Posterior vena cava (tissue), 2 donors: ENCODE measurements around the gene TSPAN17. TPM values are rescaled to one million over a fixed set of nuclear protein-coding genes. Genes with fewer than 3 reads are reported as not detected.
"Not testable (repeated sequence)": the region's sequence is repeated elsewhere in the genome, so short reads cannot be mapped to it uniquely, and the experiment has no call there.

ENCODE experiments used
- DNase-seq: peaks from one replicate; pipeline ENCODE4 v3.0.0-alpha.2; 2020; ENCODE audit warnings: low spot score
- intact Hi-C, 2 donors: fragments of 100-400 bp; cut with DNase I; formaldehyde crosslinking; loops; one replicate each; pipeline versions ENCODE4 v1.14.1 to v1.14.2; 2022 to 2023
- microRNA-seq, 2 donors: library from miRNA; unstranded; fragments of <30 nt; microRNA quantifications; one replicate each; pipeline ENCODE4 v1.2.0, GENCODE V29; 2020 to 2021; ENCODE audit warnings: borderline microRNAs expressed in 2 of 2
- total RNA-seq, 2 donors: library from RNA; stranded (reverse); fragmentation: NEBNext Ultra II Directional; extraction: Animal tissue kit (Norgen Biotek cat#: 25700); gene quantifications; one replicate each; pipeline ENCODE4 v1.2.1, GENCODE V29; 2021
- donor health status: DM: yes; HTN: yes; CAD: no.
- donor health status: DM: yes; HTN: yes; CAD: no.

Gene TSPAN17
- total RNA-seq, 2 donors from 2014 or later, result 15.7 to 18.5 TPM

DNA sequence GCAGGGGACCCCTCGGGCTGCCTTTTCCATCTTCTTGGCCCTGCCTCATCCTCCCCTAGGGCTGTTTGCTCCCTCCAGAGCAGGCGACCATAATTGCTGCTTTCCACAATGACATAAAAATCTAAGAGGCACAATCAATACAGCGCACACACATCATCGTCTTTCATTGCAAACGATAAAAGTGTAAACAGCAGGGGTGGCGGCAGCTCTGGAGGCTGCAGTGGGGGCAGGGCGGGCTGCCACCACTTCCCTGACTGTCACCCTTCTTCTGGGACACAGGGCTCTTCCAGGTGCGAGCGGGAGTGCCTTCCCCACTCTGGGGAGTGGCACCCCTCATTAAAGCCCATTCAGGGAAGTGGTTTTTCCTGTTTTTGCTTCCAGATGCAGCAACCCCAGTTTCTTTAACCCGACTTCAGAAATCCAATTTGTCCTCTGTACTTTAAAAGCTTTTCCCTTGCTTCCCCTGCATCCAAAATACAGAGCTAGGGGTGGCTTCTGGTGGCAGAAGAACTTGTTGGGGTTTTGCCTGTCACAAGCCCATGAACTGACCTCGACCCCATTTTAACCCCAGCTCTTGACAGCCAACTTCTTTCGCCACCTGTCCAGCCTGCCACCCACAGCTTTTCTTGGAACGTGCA is 45.7 kb downstream of the TSPAN17 start:
- no peak for DNase-seq
- intact Hi-C loops, result no loop called here

- DNase-seq, result no peak
- intact Hi-C loops, result no loop called here
Observed at GRCh38 chr5:176693477-176693851, 46.2 kb downstream of the TSPAN17 start.

GRCh38 chr5:176694146-176694545 is 46.9 kb downstream of the TSPAN17 start:
- no peak for DNase-seq
- intact Hi-C loops, result no loop called here

GRCh38 chr5:176694631-176695030 is 47.3 kb downstream of the TSPAN17 start:
- intact Hi-C loops, result no loop called here
- no peak for DNase-seq

DNA sequence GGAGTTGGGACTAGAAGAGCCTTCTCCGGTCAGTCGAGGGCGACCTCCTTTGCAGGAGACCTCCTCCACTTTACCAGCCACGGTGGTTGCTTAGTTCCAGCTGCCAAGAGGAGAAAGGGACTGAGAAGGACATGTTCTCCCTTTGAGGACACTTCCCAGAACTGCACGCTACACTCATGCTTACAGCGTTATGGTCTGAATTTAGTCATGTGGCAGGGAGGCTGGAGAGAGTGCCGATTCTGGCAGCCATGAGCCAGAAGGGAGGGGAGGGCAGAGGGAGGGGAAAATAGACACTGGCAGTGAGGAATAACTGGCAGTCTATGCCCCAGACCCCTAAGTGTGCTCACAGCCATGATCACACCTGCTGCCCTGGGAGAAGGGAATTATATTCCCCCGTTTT is 47.8 kb downstream of the TSPAN17 start:
- no peak for DNase-seq
- intact Hi-C loops, result no loop called here

GRCh38 chr5:176697267-176697933 is 50.1 kb downstream of the TSPAN17 start:
- no peak for DNase-seq
- intact Hi-C loops, result no loop called here

- intact Hi-C loops, result no loop called here
- DNase-seq, result no peak
Observed at GRCh38 chr5:176697934-176698538, 50.8 kb downstream of the TSPAN17 start.

- DNase-seq, intact Hi-C loops: not testable (repeated sequence)
Observed at GRCh38 chr5:176699446-176699845, 52.2 kb downstream of the TSPAN17 start.

GRCh38 chr5:176700239-176700847 is 53.1 kb downstream of the TSPAN17 start:
- intact Hi-C loops, result no loop called here
- no peak for DNase-seq

DNA sequence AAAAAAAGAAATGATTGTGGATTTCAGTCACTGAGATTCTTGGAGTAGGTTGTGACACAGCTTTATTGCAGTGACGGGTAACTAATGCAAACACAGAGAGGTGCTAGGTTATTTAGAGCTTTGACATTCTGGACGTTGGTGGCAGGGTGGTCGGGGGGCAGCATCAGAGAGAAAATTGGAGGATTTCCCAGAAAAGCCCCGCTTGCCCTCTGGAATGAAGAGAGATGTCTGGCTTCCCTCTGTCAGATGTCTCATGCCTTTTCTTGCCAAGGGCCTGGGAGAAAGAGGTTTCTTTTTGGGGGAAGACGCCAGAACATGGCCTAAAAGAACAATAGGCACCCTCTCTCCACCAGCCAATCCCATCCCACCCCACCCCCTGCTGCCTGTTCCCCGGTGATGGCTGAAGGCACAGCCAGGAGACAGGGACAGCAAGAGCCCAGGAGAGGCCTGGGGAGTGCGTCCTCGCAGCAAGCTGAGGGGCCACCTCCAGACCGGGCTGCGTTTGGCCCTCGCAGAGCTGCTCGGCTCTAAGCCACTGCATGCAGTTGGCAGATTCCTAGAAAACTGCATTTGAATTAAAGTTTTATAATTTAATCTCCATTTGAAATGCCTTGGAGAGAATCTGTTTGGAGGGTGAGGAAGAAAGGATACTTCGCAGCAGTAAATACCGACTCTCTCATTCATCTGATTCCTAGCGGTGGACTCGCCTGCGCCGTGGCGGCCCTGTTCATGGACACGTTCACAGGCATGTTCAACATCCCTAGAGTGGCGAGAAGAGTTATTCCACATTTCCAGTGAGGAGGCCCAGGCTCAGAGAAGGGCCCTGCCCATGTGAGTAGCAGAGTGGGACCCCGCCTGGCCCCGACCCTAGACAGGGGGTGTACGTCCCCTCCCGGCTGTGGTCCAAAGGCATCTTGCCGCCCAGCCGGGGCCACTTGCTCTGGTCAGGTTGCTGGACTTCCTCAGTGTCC is 55.7 kb downstream of the TSPAN17 start:
- intact Hi-C loops, result no loop called here
- DNase-seq, result no peak

GRCh38 chr5:176703857-176704256 is 56.6 kb downstream of the TSPAN17 start:
- DNase-seq, result no peak
- intact Hi-C loops, result no loop called here

GRCh38 chr5:176704355-176704754 is 57.1 kb downstream of the TSPAN17 start:
- intact Hi-C loops, result no loop called here
- DNase-seq, result no peak

GRCh38 chr5:176704817-176705216 is 57.5 kb downstream of the TSPAN17 start:
- no peak for DNase-seq
- intact Hi-C loops, result no loop called here

Small RNAs within 50 kb of the gene (microRNA-seq; reads per million reads assigned to microRNA genes)
- 0 reads per million in 2 donors for gene MIR4281

Other genes with a start within 250 kb of the TSPAN17 start
- 100 to 1,000 TPM; 147 to 179 TPM for gene CLTB, start 230.9 kb upstream of the TSPAN17 start, total RNA-seq
- 10 to 100 TPM; 27.3 to 27.7 TPM for gene FAF2, start 199.1 kb upstream of the TSPAN17 start, total RNA-seq
- gene RNF44, start 110.1 kb upstream of the TSPAN17 start, total RNA-seq, result 10 to 100 TPM; 16.2 to 16.6 TPM
- under 1 TPM in 1 of 2 donors, not detected in 1; 0.14 TPM for gene CDHR2, start 98.1 kb upstream of the TSPAN17 start, total RNA-seq
- gene GPRIN1, start 37.3 kb upstream of the TSPAN17 start, total RNA-seq, result 1 to 10 TPM in 1 of 2 donors, under 1 TPM in 1; 0.37 to 1.1 TPM
- not detected for gene SNCB, start 16.9 kb upstream of the TSPAN17 start, total RNA-seq
- gene EIF4E1B, start 16.8 kb upstream of the TSPAN17 start, total RNA-seq, result not detected
- 1 to 10 TPM in 1 of 2 donors, under 1 TPM in 1; 0.74 to 1.0 TPM for gene UNC5A, start 163.1 kb downstream of the TSPAN17 start, total RNA-seq